Smooth muscle cell (in vitro differentiated cells): ENCODE data around the gene PRLH. TPM values are rescaled to one million over a fixed set of nuclear protein-coding genes. Genes with fewer than 3 reads are reported as not detected.
"Not testable (repeated sequence)": the region's sequence is repeated elsewhere in the genome, so short reads cannot be mapped to it uniquely, and the experiment has no call there.

Experiments used
- DNase-seq: peaks from one replicate; lab custom pipeline; 2025; ENCODE audit not compliant: unreplicated experiment; lab: John Stamatoyannopoulos, UW
- H2AFZ ChIP-seq: fragments of 200-600 bp; sonication (generic); 2 replicates; pipeline ENCODE4 v1.6.0; 2016; ENCODE audit warnings: antibody characterized with exemption, low read depth, mild to moderate bottlenecking
- H3F3A ChIP-seq: fragments of 200-600 bp; sonication (generic); 2 replicates; pipeline ENCODE4 v1.6.0; 2017; ENCODE audit warnings: antibody characterized with exemption, low read depth
- H3K27ac ChIP-seq: fragments of 200-600 bp; sonication (generic); 2 replicates; pipeline ENCODE4 v1.5.1; 2016; ENCODE audit warnings: low read depth, mild to moderate bottlenecking
- H3K27me3 ChIP-seq: fragments of 200-600 bp; sonication (generic); 2 replicates; pipeline ENCODE4 v1.6.1; 2016; ENCODE audit warnings: low read depth, mild to moderate bottlenecking
- H3K36me3 ChIP-seq: fragments of 200-600 bp; sonication (generic); 2 replicates; pipeline ENCODE4 v1.5.1; 2016; ENCODE audit warnings: low read depth
- H3K4me1 ChIP-seq: fragments of 200-600 bp; sonication (generic); 2 replicates; pipeline ENCODE4 v1.5.1; 2016; ENCODE audit warnings: low read depth
- H3K4me2 ChIP-seq: fragments of 200-600 bp; sonication (generic); 2 replicates; pipeline ENCODE4 v1.6.0; 2016; ENCODE audit warnings: mild to moderate bottlenecking
- H3K4me3 ChIP-seq: fragments of 200-600 bp; sonication (generic); 2 replicates; pipeline ENCODE4 v1.5.1; 2016; ENCODE audit warnings: mild to moderate bottlenecking
- H3K79me2 ChIP-seq: fragments of 200-600 bp; sonication (generic); 2 replicates; pipeline ENCODE4 v1.6.0; 2016; ENCODE audit warnings: low read depth, mild to moderate bottlenecking
- H3K9ac ChIP-seq: fragments of 200-600 bp; sonication (generic); 2 replicates; pipeline ENCODE4 v1.6.0; 2016; ENCODE audit warnings: low read depth
- H3K9me3 ChIP-seq: fragments of 200-600 bp; sonication (generic); replicated peaks from 2 replicates; pipeline ENCODE4 v1.5.1; 2016; ENCODE audit warnings: low read depth
- H4K20me1 ChIP-seq: fragments of 200-600 bp; sonication (generic); 2 replicates; pipeline ENCODE4 v1.6.0; 2016; ENCODE audit warnings: low read depth
- CTCF ChIP-seq: fragments of 200-600 bp; sonication (generic); IDR thresholded peaks from 2 replicates; pipeline ENCODE4 v1.5.1; 2017; ENCODE audit warnings: borderline replicate concordance, mild to moderate bottlenecking, antibody characterized with exemption; ENCODE audit not compliant: insufficient read depth, poor library complexity, severe bottlenecking
- WGBS: methylation state at CpG from one replicate; pipeline ENCODE4 v1.1.7; 2016; ENCODE audit warnings: low lambda C conversion rate; 5-methylcytosine and 5-hydroxymethylcytosine counted together
- polyA plus RNA-seq: library from polyadenylated mRNA; unstranded; fragments of >200 nt; fragmentation: Nextera tagmentation; extraction: Ambion mirVana; gene quantifications from 2 replicates; pipeline ENCODE4 v1.2.1, GENCODE V29; 2016
- total RNA-seq: library from RNA; depleted of rRNA; stranded (reverse); fragments of >200 nt; gene quantifications from 2 replicates; pipeline ENCODE4 v1.2.3, GENCODE V29; 2014

PRLH gene
- total and polyA plus RNA-seq, 2 experiments from 2014 or later = not detected

- H3K9me3 ChIP-seq = no peaks in the 10 kb centered on the region
- no peaks in the 10 kb centered on the region for H3K79me2 ChIP-seq
- H2AFZ ChIP-seq = no peak overlapping the region
- no peaks in the 10 kb centered on the region for H4K20me1 ChIP-seq
- WGBS = 92% methylated on average over 11 of the region's 11 CpGs
- H3K27ac ChIP-seq = no peak overlapping the region
- no peak for TF ChIP-seq CTCF
- H3K4me3 ChIP-seq = no peak overlapping the region
- H3F3A ChIP-seq = peaks cover 5% of the 10 kb centered on the region
- peak overlapping the region; percentile 80 for H3K4me2 ChIP-seq
- H3K36me3 ChIP-seq = no peaks in the 10 kb centered on the region
- H3K9ac ChIP-seq = no peak overlapping the region
- H3K4me1 ChIP-seq = peaks cover 26% of the 10 kb centered on the region
- no peaks in the 10 kb centered on the region for H3K27me3 ChIP-seq
- DNase-seq = no peak
Observed at GRCh38 chr2:237604391-237604790, 38.0 kb downstream of the PRLH start.

GRCh38 chr2:237604960-237605359 is 38.6 kb downstream of the PRLH start:
- Histone ChIP-seq H3K36me3 (no peaks in the 10 kb centered on the region), H3K4me3 (no peak overlapping the region), H2AFZ (no peak overlapping the region), H3K4me2 (no peak overlapping the region), H3K27ac (no peak overlapping the region), H3K9ac (no peak overlapping the region), H4K20me1 (no peaks in the 10 kb centered on the region), H3K4me1 (peaks cover 23% of the 10 kb centered on the region), H3K79me2 (no peaks in the 10 kb centered on the region), H3K27me3 (no peaks in the 10 kb centered on the region), H3F3A (peaks cover 2% of the 10 kb centered on the region), H3K9me3 (no peaks in the 10 kb centered on the region)
- no peak for TF ChIP-seq CTCF
- DNase-seq = no peak
- WGBS = 96% methylated on average over 9 of the region's 9 CpGs

GRCh38 chr2:237606522-237606921 is 40.1 kb downstream of the PRLH start:
- WGBS = 96% methylated on average over 4 of the region's 4 CpGs
- H3K9me3 ChIP-seq, DNase-seq: not testable (repeated sequence)

GRCh38 chr2:237612527-237613357 is 46.4 kb downstream of the PRLH start:
- Histone ChIP-seq H3K4me2 (no peak overlapping the region), H3K79me2 (no peaks in the 10 kb centered on the region), H3K36me3 (no peaks in the 10 kb centered on the region), H2AFZ (no peak overlapping the region), H3K9ac (no peak overlapping the region), H3K4me3 (no peak overlapping the region), H3F3A (peaks cover 5% of the 10 kb centered on the region), H3K4me1 (peaks cover 7% of the 10 kb centered on the region), H3K9me3 (no peaks in the 10 kb centered on the region), H3K27me3 (no peaks in the 10 kb centered on the region), H4K20me1 (no peaks in the 10 kb centered on the region), H3K27ac (no peak overlapping the region)
- WGBS = 83% methylated on average over 10 of the region's 10 CpGs
- no peak for DNase-seq
- no peak for TF ChIP-seq CTCF

More at GRCh38 chr2:237606522-237606921, 40.1 kb downstream of the PRLH start:
- not testable (repeated sequence) for H2AFZ ChIP-seq, H4K20me1 ChIP-seq, H3K27ac ChIP-seq, H3K27me3 ChIP-seq, H3K4me3 ChIP-seq, H3F3A ChIP-seq, H3K9ac ChIP-seq, H3K79me2 ChIP-seq, H3K36me3 ChIP-seq, H3K4me2 ChIP-seq
- peaks cover 16% of the 10 kb centered on the region for H3K4me1 ChIP-seq
